H9 (cell line): ENCODE measurements around the gene CST11. TPM values are rescaled to one million over a fixed set of nuclear protein-coding genes. Genes with fewer than 3 reads are reported as not detected.

Source experiments
- DNase-seq: peaks from one replicate; pipeline ENCODE4 v3.0.0-alpha.2; 2017
- H2AFZ ChIP-seq: one replicate; pipeline ENCODE4 v1.6.1; 2013; ENCODE audit warnings: mild to moderate bottlenecking, low read length, control low read depth, moderate library complexity
- H2AK5ac ChIP-seq: 2 replicates; pipeline ENCODE4 v1.6.1; 2013; ENCODE audit warnings: low read length, control low read depth, mixed read lengths; ENCODE audit not compliant: insufficient read length
- H2BK120ac ChIP-seq: one replicate; pipeline ENCODE4 v1.6.1; 2013; ENCODE audit warnings: low read depth, mild to moderate bottlenecking, low read length, control low read depth, inconsistent platforms; ENCODE audit not compliant: poor library complexity, severe bottlenecking
- H2BK12ac ChIP-seq: 2 replicates; pipeline ENCODE4 v1.6.1; 2013; ENCODE audit warnings: low read length, control low read depth, mixed read lengths, low read depth; ENCODE audit not compliant: insufficient read length
- H2BK15ac ChIP-seq: 2 replicates; pipeline ENCODE4 v1.6.1; 2013; ENCODE audit warnings: low read depth, low read length, control low read depth
- H2BK20ac ChIP-seq: one replicate; pipeline ENCODE4 v1.6.1; 2013; ENCODE audit warnings: low read depth, mild to moderate bottlenecking, low read length, control low read depth, inconsistent platforms; ENCODE audit not compliant: poor library complexity, severe bottlenecking
- H2BK5ac ChIP-seq: 2 replicates; pipeline ENCODE4 v1.6.1; 2013; ENCODE audit warnings: low read length, control low read depth, mixed read lengths; ENCODE audit not compliant: insufficient read length
- H3K14ac ChIP-seq: 2 replicates; pipeline ENCODE4 v1.6.1; 2013; ENCODE audit warnings: low read length, control low read depth; ENCODE audit not compliant: insufficient read depth
- H3K18ac ChIP-seq: 2 replicates; pipeline ENCODE4 v1.6.1; 2013; ENCODE audit warnings: low read depth, mild to moderate bottlenecking, mixed read lengths, low read length, control low read depth; ENCODE audit not compliant: insufficient read length
- H3K23ac ChIP-seq: 2 replicates; pipeline ENCODE4 v1.6.1; 2013; ENCODE audit warnings: low read length, control low read depth, mixed read lengths, low read depth; ENCODE audit not compliant: insufficient read length
- H3K23me2 ChIP-seq: 2 replicates; pipeline ENCODE4 v1.6.1; 2013; ENCODE audit warnings: low read depth, mild to moderate bottlenecking, mixed read lengths, low read length, control low read depth; ENCODE audit not compliant: insufficient read length, poor library complexity, severe bottlenecking
- H3K27ac ChIP-seq: 2 replicates; pipeline ENCODE4 v1.5.1; 2013; ENCODE audit warnings: low read length, control low read depth, mixed read lengths, low read depth; ENCODE audit not compliant: insufficient read length
- H3K27me3 ChIP-seq: 2 replicates; pipeline ENCODE4 v1.6.1; 2013; ENCODE audit warnings: low read length, control low read depth, inconsistent platforms; ENCODE audit not compliant: insufficient read depth
- H3K4ac ChIP-seq: 2 replicates; pipeline ENCODE4 v1.6.1; 2013; ENCODE audit warnings: low read depth, mild to moderate bottlenecking, control low read depth, inconsistent platforms, low read length, moderate library complexity
- H3K4me1 ChIP-seq: 2 replicates; pipeline ENCODE4 v1.6.1; 2013; ENCODE audit warnings: low read length, control low read depth, inconsistent platforms; ENCODE audit not compliant: insufficient read depth
- H3K4me2 ChIP-seq: 2 replicates; pipeline ENCODE4 v1.6.1; 2013; ENCODE audit warnings: low read length, control low read depth, mixed read lengths; ENCODE audit not compliant: insufficient read length, insufficient read depth
- H3K56ac ChIP-seq: 2 replicates; pipeline ENCODE4 v1.6.1; 2013; ENCODE audit warnings: low read depth, mild to moderate bottlenecking, mixed read lengths, low read length, control low read depth; ENCODE audit not compliant: insufficient read length
- H3K79me1 ChIP-seq: 2 replicates; pipeline ENCODE4 v1.6.1; 2013; ENCODE audit warnings: low read depth, mild to moderate bottlenecking, moderate library complexity, low read length, control low read depth, inconsistent platforms; ENCODE audit not compliant: insufficient read depth, poor library complexity, severe bottlenecking
- H3K79me2 ChIP-seq: 2 replicates; pipeline ENCODE4 v1.6.1; 2013; ENCODE audit warnings: low read length, control low read depth, inconsistent platforms; ENCODE audit not compliant: insufficient read depth
- H3K9ac ChIP-seq: 2 replicates; pipeline ENCODE4 v1.6.1; 2013; ENCODE audit warnings: low read length, control low read depth, mixed read lengths; ENCODE audit not compliant: insufficient read length; ENCODE audit errors: extremely low read depth
- H3K9me3 ChIP-seq: one replicate; pipeline ENCODE4 v1.6.1; 2013; ENCODE audit warnings: low read depth, low read length, inconsistent platforms; ENCODE audit not compliant: control insufficient read depth
- H3T11ph ChIP-seq: one replicate; pipeline ENCODE4 v1.6.1; 2013; ENCODE audit warnings: mild to moderate bottlenecking, low read length, control low read depth, inconsistent platforms
- H4K20me1 ChIP-seq: one replicate; pipeline ENCODE4 v1.6.1; 2013; ENCODE audit not compliant: control insufficient read depth, insufficient read length, insufficient read depth
- H4K5ac ChIP-seq: 2 replicates; pipeline ENCODE4 v1.6.1; 2013; ENCODE audit warnings: low read depth, mild to moderate bottlenecking, mixed read lengths, low read length, control low read depth; ENCODE audit not compliant: insufficient read length
- H4K8ac ChIP-seq: replicated peaks from 2 replicates; pipeline ENCODE4 v1.6.1; 2013; ENCODE audit warnings: low read length, control low read depth, mixed read lengths, low read depth; ENCODE audit not compliant: insufficient read length
- H4K91ac ChIP-seq: 2 replicates; pipeline ENCODE4 v1.6.1; 2013; ENCODE audit warnings: low read depth, mild to moderate bottlenecking, moderate library complexity, mixed read lengths, low read length, control low read depth; ENCODE audit not compliant: insufficient read length
- H3K27ac Mint-ChIP-seq, 3 experiments: 2 replicates in 2 of 3; 3 replicates in 1 of 3; pipeline ENCODE4 v1.8.0; 2020 to 2021; ENCODE audit warnings: mixed read lengths in 3 of 3, mild to moderate bottlenecking in 1 of 3, moderate library complexity in 1 of 3
- H3K27me3 Mint-ChIP-seq: 2 replicates; pipeline ENCODE4 v1.8.0; 2021; ENCODE audit warnings: low read depth, mild to moderate bottlenecking, moderate library complexity, mixed read lengths
- H3K36me3 Mint-ChIP-seq, 3 experiments: 2 replicates in 2 of 3; 3 replicates in 1 of 3; pipeline ENCODE4 v1.8.0; 2020 to 2021; ENCODE audit warnings: low read depth in 3 of 3, mixed read lengths in 3 of 3; ENCODE audit not compliant: insufficient read depth in 1 of 3
- H3K4me1 Mint-ChIP-seq, 2 experiments: 2 replicates each; pipeline ENCODE4 v1.8.0; 2020; ENCODE audit warnings: mixed read lengths in 2 of 2
- H3K4me3 Mint-ChIP-seq, 2 experiments: 2 replicates in 1 of 2; 3 replicates in 1 of 2; pipeline ENCODE4 v1.8.0; 2020 to 2021; ENCODE audit warnings: mild to moderate bottlenecking in 2 of 2, mixed read lengths in 2 of 2, moderate library complexity in 1 of 2
- H3K9me3 Mint-ChIP-seq, 2 experiments: 2 replicates in 1 of 2; 3 replicates in 1 of 2; pipeline ENCODE4 v1.8.0; 2020; ENCODE audit warnings: mild to moderate bottlenecking in 2 of 2, mixed read lengths in 2 of 2, moderate library complexity in 1 of 2
- CTCF ChIP-seq: fragments of 200-600 bp; sonication (generic); conservative IDR thresholded peaks from 3 replicates; pipeline ENCODE4 v1.8.0; 2021; ENCODE audit warnings: antibody characterized with exemption, mild to moderate bottlenecking
- WGBS: extraction: QIAGEN DNeasy Blood & Tissue Kit; methylation state at CpG from one replicate; pipeline ENCODE4 v1.1.7; 2013; ENCODE audit warnings: missing lambda C conversion rate, low lambda C conversion rate, mixed read lengths; ENCODE audit not compliant: insufficient read length; ENCODE audit errors: extremely low coverage; 5-methylcytosine and 5-hydroxymethylcytosine counted together
- total RNA-seq: library from RNA; stranded (reverse); gene quantifications from 2 replicates; pipeline ENCODE4 v1.2.1, GENCODE V29; 2021

The CST11 gene
- total RNA-seq, 1 experiment from 2014 or later, result not detected

- Histone ChIP-seq H2AFZ (no peak overlapping the region), H4K8ac (no peak overlapping the region), H4K5ac (no peak overlapping the region), H3T11ph (no peak overlapping the region), H2BK12ac (no peak overlapping the region), H2BK5ac (no peak overlapping the region), H4K91ac (no peak overlapping the region), H3K23ac (no peak overlapping the region), H2BK20ac (no peak overlapping the region), H3K14ac (no peak overlapping the region), H3K4ac (no peak overlapping the region), H2BK15ac (no peak overlapping the region), H3K79me1 (no peaks in the 10 kb centered on the region), H3K27me3 (no peaks in the 10 kb centered on the region), H3K9me3 (no peaks in the 10 kb centered on the region), H3K56ac (no peak overlapping the region), H2BK120ac (no peak overlapping the region), H3K79me2 (no peaks in the 10 kb centered on the region), H3K23me2 (no peaks in the 10 kb centered on the region), H3K4me1 (peaks cover 2% of the 10 kb centered on the region; the same call in 1 of the 2 replicates), H3K27ac (no peak overlapping the region), H4K20me1 (no peaks in the 10 kb centered on the region), H2AK5ac (no peak overlapping the region), H3K4me2 (no peak overlapping the region), H3K9ac (no peak overlapping the region), H3K18ac (no peak overlapping the region)
- H3K4me1 Mint-ChIP-seq, result peaks cover 12 to 13% of the 10 kb centered on the region in 2 experiments
- no peaks in the 10 kb centered on the region for H3K9me3 Mint-ChIP-seq
- H3K27me3 Mint-ChIP-seq, result peaks cover 3% of the 10 kb centered on the region
- no peaks in the 10 kb centered on the region; a peak in 1 of 7 replicates for H3K36me3 Mint-ChIP-seq
- no peak for TF ChIP-seq CTCF
- H3K27ac Mint-ChIP-seq, result no peak overlapping the region
- no peak for DNase-seq
- H3K4me3 Mint-ChIP-seq, result no peak overlapping the region
- WGBS, result no CpG with 5 or more reads among the region's 2 CpGs
Measured at GRCh38 chr20:23488470-23488869, 35.8 kb upstream of the CST11 start.
